HS-27A (cell line): Measurements from ENCODE around the gene TRMT112.

Experiments used
- DNase-seq: peaks from one replicate; pipeline ENCODE4 v3.0.0-alpha.2; 2012; ENCODE audit warnings: low read depth, missing footprints

The TRMT112 gene

DNA sequence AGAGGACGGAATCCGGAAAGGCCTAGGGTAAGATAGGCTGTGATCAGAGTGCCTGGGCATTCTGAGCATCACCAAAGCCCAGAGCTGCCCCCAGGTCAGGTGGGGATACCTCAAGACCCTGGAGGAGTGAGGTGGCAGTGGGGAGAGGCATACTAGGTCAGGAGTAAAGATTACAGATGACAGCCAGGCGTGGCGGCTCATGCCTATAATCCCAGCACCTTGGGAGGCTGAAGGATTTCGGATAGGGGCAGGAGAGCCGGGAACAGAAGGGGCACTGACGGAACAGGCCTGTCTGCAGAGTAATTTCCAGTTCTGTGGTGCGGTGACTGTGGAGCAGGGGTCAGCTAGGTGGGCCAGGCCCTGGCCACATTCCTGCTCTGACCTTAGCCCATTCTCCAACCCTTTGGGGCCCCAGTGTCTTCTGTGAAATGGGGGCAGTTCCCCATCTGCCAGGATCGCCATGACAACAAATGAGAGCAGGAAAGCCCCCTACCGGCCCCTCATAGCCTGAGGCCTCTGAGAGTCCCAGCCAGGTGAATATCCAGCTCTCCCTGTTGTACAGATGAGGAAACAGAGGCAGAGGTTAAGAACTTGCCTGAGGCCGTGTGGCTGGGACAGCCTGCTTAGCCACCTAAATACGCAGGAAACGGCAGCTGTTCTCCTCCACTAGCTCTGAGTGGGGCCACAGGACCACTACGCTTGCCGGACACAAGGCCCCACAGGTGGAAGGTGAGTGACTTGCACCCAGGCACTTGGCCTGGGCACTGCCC, 42.1 kb downstream of the TRMT112 start:
- DNase-seq, result no peak

DNA sequence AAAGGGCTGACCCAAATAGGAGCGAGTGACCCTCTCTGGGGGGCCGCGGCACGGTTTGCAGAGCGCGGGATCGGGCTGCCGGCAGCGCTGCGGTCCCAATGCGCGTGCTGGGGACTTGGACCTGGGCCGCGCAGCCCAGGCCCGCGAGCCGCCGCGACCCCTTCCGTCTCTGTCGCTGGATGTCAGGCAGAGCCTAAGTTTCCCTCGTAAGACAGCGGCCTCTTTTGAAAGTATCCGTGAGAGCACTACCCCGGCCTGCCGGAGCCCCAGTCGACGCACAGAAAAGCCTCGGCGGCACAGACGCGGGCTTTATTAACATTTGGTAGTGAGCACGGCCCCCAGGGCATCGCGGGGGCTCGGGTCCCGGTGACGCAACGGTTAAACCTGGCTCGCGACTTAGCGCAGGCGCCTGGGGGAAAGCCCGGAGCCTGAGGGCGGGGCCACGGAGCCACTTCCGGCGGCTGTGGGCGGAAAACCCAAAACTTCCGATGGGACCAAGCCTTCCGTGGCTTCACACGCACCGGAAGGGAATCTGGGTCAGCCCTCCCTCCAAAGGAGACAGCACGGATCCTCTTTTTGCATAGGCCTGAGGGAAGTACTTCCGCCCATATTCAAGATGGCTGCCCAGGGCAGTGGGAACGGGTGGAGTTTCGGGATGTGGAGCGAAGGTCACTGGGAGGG, 47.7 kb downstream of the TRMT112 start:
- DNase-seq, result peak; percentile 99

- no peak for DNase-seq
Observed at GRCh38 chr11:64268893-64269539, 48.3 kb downstream of the TRMT112 start.

GRCh38 chr11:64268025-64268892, 49.1 kb downstream of the TRMT112 start:
- no peak for DNase-seq

- DNase-seq, result no peak
Observed at GRCh38 chr11:64267207-64267945, 50.0 kb downstream of the TRMT112 start.
